Measurements from ENCODE around the gene RAB26.

Gene RAB26

DNA sequence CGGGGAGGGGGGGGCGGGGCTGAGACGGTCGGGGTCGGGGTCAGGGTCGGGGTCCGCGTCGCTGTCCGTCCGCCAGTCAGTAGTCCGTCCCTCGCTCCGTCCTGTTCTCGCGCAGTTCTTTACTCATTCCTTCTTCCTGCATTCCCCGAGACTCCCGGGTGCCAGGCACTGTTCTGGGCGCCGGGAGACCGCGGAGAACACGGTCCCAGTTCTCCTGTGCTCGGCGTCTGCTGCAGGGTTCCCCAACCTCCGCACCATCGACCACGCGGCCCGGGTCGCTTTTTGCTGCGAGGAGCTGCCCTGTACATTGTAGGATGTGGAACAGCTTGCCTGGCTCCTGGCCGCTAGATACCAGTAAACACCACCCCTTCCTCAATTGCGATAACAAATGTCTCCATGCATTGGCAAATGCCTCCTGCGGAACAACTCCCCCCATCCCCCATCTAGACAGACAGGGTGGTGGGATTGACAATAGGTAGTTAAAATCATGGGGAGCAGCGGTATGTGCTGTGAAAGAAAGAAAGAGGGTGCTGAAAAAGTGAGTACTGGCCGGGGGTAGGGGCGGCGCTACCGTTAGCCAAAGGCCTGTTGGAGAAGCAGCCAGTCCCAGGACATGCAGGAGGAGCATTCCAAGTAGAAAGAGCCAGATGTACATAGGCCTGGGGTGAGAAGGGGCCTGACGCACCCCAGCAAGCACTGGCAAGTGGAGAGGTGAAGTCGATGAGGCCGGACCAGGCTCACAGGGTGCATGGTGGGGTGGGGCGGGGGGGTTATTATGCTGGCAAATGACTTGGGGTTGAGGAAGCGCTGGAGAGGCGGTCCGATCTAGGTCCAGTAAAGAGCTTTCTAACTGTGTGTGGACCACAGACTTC, 7.8 kb downstream of the RAB26 start:
- Mint-ChIP-seq H3K36me3 (ENCODE audit: low read depth) (peaks cover 71% of the 10 kb centered on the region), H3K4me1 (ENCODE audit: low read depth) (peaks cover 71% of the 10 kb centered on the region), H3K27ac (peak overlapping the region; percentile 95), H3K27me3 (peaks cover 10% of the 10 kb centered on the region), H3K9me3 (no peaks in the 10 kb centered on the region), H3K4me3 (peak overlapping the region; percentile 99)
- intact Hi-C loops (cut with micrococcal nuclease), result loop anchor here (1.0 to 2.0 kb wide), 2 partner anchors 49 to 59 kb away; partner anchors contain the start of genes MLST8 and PGP

DNA sequence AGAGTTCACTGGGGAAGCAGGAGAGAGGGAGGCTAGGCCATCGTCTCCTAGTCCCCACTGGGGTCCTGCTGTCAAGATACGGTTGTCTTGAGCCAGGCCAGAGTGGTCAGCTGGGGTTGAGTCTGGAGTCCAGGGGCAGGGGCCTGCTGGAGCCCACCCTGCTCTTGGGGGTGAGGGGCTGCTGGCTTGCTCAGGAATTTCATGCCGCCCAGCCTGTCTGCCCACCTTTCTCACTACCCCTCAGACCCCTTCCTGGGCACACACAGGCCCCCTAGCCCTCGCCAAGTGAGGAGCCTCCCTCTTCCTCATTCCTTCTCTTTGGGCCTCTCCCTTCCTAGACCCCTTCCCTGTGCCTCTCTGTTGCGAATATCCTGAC, 8.4 kb downstream of the RAB26 start:
- Mint-ChIP-seq H3K4me3 (peak overlapping the region; percentile 99), H3K4me1 (ENCODE audit: low read depth) (peaks cover 67% of the 10 kb centered on the region), H3K27ac (peak overlapping the region; percentile 95), H3K9me3 (no peaks in the 10 kb centered on the region), H3K27me3 (peaks cover 4% of the 10 kb centered on the region), H3K36me3 (ENCODE audit: low read depth) (peaks cover 71% of the 10 kb centered on the region)
- intact Hi-C loops (cut with micrococcal nuclease), result no loop called here

GRCh38 chr16:2157480-2158261, 9.2 kb downstream of the RAB26 start:
- peaks cover 1% of the 10 kb centered on the region for H3K27me3 Mint-ChIP-seq
- peaks cover 71% of the 10 kb centered on the region for H3K36me3 Mint-ChIP-seq (ENCODE audit: low read depth)
- peak overlapping the region; percentile 33 for H3K4me3 Mint-ChIP-seq
- H3K4me1 Mint-ChIP-seq (ENCODE audit: low read depth), result peaks cover 68% of the 10 kb centered on the region
- H3K27ac Mint-ChIP-seq, result peak overlapping the region; percentile 50
- intact Hi-C loops (cut with micrococcal nuclease), result no loop called here
- H3K9me3 Mint-ChIP-seq, result no peaks in the 10 kb centered on the region

DNA sequence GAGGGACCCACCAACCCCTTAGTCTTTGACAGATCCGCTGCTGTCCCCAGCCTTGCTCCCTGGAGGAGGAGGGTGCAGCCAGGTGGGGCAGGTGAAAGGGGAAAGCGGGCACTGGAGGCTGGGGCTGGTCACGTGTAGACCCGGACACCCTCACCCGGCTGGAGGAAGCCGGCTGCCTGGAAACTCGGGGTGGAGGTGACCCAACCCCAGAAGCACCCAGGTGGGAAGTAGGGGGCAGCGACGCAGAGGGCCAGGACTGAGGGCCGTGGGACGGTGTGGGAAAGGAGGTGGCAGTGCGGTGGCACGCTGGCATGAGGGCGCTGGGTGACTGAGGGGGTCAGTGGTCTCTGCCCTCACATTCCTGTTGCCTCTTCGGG, 9.8 kb downstream of the RAB26 start:
- Mint-ChIP-seq H3K9me3 (no peaks in the 10 kb centered on the region), H3K27me3 (no peaks in the 10 kb centered on the region), H3K36me3 (ENCODE audit: low read depth) (peaks cover 71% of the 10 kb centered on the region), H3K4me3 (no peak overlapping the region), H3K4me1 (ENCODE audit: low read depth) (peaks cover 63% of the 10 kb centered on the region), H3K27ac (peak overlapping the region; percentile 50)
- intact Hi-C loops (cut with micrococcal nuclease), result no loop called here

- Mint-ChIP-seq H3K36me3 (ENCODE audit: low read depth) (peaks cover 71% of the 10 kb centered on the region), H3K27me3 (no peaks in the 10 kb centered on the region), H3K27ac (peak overlapping the region; percentile 50), H3K4me1 (ENCODE audit: low read depth) (peaks cover 52% of the 10 kb centered on the region), H3K9me3 (no peaks in the 10 kb centered on the region), H3K4me3 (no peak overlapping the region)
- intact Hi-C loops (cut with micrococcal nuclease), result no loop called here
Measured at GRCh38 chr16:2159175-2159838, 10.9 kb downstream of the RAB26 start.

DNA sequence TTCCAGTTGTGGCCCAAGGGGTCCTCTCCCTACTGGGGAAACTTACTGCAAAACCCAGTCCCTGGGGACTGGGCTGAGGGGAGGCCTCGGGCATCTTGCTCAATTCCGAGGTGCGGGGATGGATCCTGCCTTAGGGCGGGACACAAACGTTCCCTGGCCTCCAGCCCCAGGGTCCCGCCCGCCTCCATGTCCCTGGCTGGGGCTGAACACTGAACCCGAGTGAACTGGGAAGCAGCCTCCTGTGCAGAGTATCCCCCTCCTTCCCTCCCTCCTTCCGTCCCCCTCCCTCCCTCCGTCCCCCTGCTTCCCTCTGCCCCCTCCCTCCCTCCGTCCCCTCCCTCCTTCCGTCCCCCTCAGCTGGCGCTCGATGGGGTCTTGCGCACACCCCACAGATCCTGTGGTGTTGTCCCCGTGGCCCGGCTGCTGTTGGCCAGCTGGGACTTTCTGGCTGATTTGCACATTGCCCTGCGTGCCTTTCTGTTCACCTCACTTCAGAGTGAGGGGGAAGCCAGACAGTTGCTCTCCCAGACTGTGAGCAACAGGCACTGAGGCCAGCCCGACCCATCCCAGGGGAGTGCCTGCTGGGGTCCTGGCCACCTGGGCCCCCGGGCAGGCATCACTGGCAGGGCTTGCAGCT, 12.6 kb downstream of the RAB26 start:
- no peaks in the 10 kb centered on the region for H3K9me3 Mint-ChIP-seq
- H3K4me3 Mint-ChIP-seq, result no peak overlapping the region
- peaks cover 50% of the 10 kb centered on the region for H3K4me1 Mint-ChIP-seq (ENCODE audit: low read depth)
- intact Hi-C loops (cut with micrococcal nuclease), result no loop called here
- peaks cover 71% of the 10 kb centered on the region for H3K36me3 Mint-ChIP-seq (ENCODE audit: low read depth)
- H3K27me3 Mint-ChIP-seq, result no peaks in the 10 kb centered on the region
- peak overlapping the region; percentile 17 for H3K27ac Mint-ChIP-seq

DNA sequence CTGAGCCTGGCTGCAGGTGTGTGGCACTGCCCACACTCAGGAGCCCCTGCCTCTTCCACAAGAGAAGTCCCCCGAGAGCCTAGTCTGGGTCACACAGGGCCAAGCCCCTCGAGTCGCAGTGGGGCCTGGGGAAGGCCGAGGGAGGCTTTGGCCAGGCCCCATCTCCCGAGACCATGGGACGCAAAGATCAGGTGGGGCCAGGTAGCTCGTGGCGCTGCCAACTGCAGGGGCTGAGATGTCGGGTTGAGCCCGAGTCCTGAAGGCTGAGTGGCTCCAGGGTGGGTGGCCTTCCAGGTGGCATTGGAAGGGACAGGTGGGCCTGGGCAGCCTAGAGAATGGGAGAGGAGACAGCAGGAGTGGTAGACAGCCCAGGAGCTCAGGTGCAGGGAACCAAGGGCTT, 13.5 kb downstream of the RAB26 start:
- Mint-ChIP-seq H3K4me3 (no peak overlapping the region), H3K27ac (no peak overlapping the region), H3K9me3 (no peaks in the 10 kb centered on the region), H3K36me3 (ENCODE audit: low read depth) (peaks cover 75% of the 10 kb centered on the region), H3K27me3 (no peaks in the 10 kb centered on the region), H3K4me1 (ENCODE audit: low read depth) (peaks cover 41% of the 10 kb centered on the region)
- intact Hi-C loops (cut with micrococcal nuclease), result no loop called here

GRCh38 chr16:2162676-2163118, 14.3 kb downstream of the RAB26 start:
- intact Hi-C loops (cut with micrococcal nuclease), result no loop called here
- H3K27ac Mint-ChIP-seq, result no peak overlapping the region
- no peaks in the 10 kb centered on the region for H3K9me3 Mint-ChIP-seq
- peaks cover 77% of the 10 kb centered on the region for H3K36me3 Mint-ChIP-seq (ENCODE audit: low read depth)
- H3K4me3 Mint-ChIP-seq, result no peak overlapping the region
- no peaks in the 10 kb centered on the region for H3K27me3 Mint-ChIP-seq
- peaks cover 33% of the 10 kb centered on the region for H3K4me1 Mint-ChIP-seq (ENCODE audit: low read depth)

DNA sequence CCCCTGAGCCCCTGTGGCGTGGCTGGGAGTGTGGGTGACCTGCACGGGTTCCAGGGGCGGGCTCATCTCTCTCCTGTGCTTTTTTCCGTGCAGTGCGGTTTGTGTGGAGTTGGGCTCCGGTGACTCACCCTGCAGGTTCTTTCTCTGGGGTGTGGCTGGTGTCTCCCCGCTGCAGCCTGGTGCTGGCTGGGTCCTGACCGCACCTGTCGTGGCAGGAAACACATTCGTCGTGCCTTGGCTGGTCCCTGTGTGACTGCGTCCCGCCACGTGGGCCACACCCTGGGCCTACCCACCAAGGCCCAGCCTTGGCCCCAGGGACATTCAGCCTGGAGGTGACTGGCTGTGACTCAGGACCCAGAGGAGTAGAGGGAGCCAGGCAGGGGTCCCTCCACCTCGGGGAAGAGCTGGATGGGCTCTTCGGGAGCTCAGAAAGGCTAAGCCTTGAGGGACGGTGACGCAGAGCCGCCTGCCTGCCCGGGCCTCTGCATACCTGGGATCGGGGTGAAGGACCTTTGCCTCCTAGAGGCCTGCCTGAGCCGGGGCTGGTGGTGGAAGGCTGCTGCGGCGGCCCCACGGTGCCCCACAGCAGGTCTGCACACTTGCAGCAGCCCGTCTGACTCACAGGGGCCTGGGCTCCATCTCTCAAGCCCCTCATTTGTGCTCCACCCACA, 14.9 kb downstream of the RAB26 start:
- Mint-ChIP-seq H3K27me3 (no peaks in the 10 kb centered on the region), H3K4me1 (ENCODE audit: low read depth) (peaks cover 27% of the 10 kb centered on the region), H3K9me3 (no peaks in the 10 kb centered on the region), H3K36me3 (ENCODE audit: low read depth) (peaks cover 77% of the 10 kb centered on the region), H3K27ac (no peak overlapping the region), H3K4me3 (no peak overlapping the region)
- intact Hi-C loops (cut with micrococcal nuclease), result no loop called here

GRCh38 chr16:2165861-2166260, 17.4 kb downstream of the RAB26 start:
- Mint-ChIP-seq H3K27ac (no peak overlapping the region), H3K36me3 (ENCODE audit: low read depth) (peaks cover 95% of the 10 kb centered on the region), H3K27me3 (no peaks in the 10 kb centered on the region), H3K9me3 (no peaks in the 10 kb centered on the region), H3K4me1 (ENCODE audit: low read depth) (peaks cover 6% of the 10 kb centered on the region), H3K4me3 (no peak overlapping the region)
- intact Hi-C loops (cut with micrococcal nuclease), result no loop called here

GRCh38 chr16:2166263-2167067, 18.0 kb downstream of the RAB26 start:
- Mint-ChIP-seq H3K27ac (no peak overlapping the region), H3K36me3 (ENCODE audit: low read depth) (peaks cover 95% of the 10 kb centered on the region), H3K4me3 (no peak overlapping the region), H3K9me3 (no peaks in the 10 kb centered on the region), H3K27me3 (no peaks in the 10 kb centered on the region), H3K4me1 (ENCODE audit: low read depth) (peaks cover 6% of the 10 kb centered on the region)
- intact Hi-C loops (cut with micrococcal nuclease), result no loop called here

DNA sequence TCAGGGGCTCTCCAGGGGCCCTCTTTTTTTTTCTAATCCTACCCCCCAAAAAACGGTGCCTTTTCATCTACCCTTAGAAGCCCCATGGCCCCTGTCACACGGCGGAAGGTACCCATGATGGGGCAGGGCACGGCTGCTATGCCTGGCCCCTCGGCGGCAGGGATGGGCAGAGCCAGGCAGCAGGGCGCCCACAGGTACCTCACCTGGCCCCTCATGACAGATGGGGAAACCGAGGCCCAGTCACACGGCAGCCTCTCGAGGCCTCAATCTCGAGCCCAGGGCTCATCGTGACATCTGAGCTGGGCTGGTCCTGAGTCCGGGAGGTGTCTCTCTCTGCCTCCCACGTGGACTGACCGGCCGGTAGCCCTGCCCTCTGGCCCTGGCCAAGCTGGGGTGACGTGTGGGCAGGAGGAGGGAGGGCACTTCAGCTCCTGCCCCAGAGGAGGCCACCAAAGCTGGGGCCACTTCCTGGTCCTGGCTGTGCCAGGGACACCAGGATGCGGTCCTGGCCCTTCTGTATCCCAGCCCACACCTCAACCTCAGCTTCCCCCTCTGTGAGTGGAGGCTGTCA, 18.7 kb downstream of the RAB26 start:
- H3K4me1 Mint-ChIP-seq (ENCODE audit: low read depth), result peaks cover 1% of the 10 kb centered on the region
- no peak overlapping the region for H3K4me3 Mint-ChIP-seq
- intact Hi-C loops (cut with micrococcal nuclease), result no loop called here
- no peak overlapping the region for H3K27ac Mint-ChIP-seq
- H3K36me3 Mint-ChIP-seq (ENCODE audit: low read depth), result peaks cover 95% of the 10 kb centered on the region
- H3K27me3 Mint-ChIP-seq, result no peaks in the 10 kb centered on the region
- no peaks in the 10 kb centered on the region for H3K9me3 Mint-ChIP-seq

All from dendritic cell treated with granulocyte-macrophage colony-stimulating factor and Interleukin-4, amounts not matched to agents 40 ng/mL and 50 ng/mL, for 4 days (primary cell).